CD4-positive, alpha-beta memory T cell (primary cell): ENCODE data around the gene KCNJ2. TPM values are rescaled to one million over a fixed set of nuclear protein-coding genes. Genes with fewer than 3 reads are reported as not detected.

Experiments
- CTCF ChIA-PET: fragments of 350-600 bp; sonication (Branson Sonifier 250); formaldehyde crosslinking; loops from one replicate; lab custom pipeline; 2021; ENCODE audit warnings: inconsistent platforms; ENCODE audit not compliant: partially characterized antibody; lab: Charles Lee
- POLR2A ChIA-PET: fragments of 350-600 bp; sonication (Branson Sonifier 250); formaldehyde crosslinking; loops from one replicate; lab custom pipeline; 2021; ENCODE audit not compliant: partially characterized antibody; lab: Charles Lee
- DNase-seq, 5 donors: peaks; one replicate each; pipeline versions ENCODE4 v3.0.0 to v3.0.0-alpha.2; 2020 to 2022; ENCODE audit warnings: mixed read lengths in 1 of 5
- H3K27ac ChIP-seq: one replicate; pipeline ENCODE4 v1.7.0; 2013; ENCODE audit warnings: low read depth, low read length
- H3K27me3 ChIP-seq: 2 replicates; pipeline ENCODE4 v1.7.0; 2013; ENCODE audit warnings: mild to moderate bottlenecking, low read length, moderate library complexity; ENCODE audit not compliant: insufficient read depth
- H3K36me3 ChIP-seq: 2 replicates; pipeline ENCODE4 v1.7.0; 2013; ENCODE audit warnings: mild to moderate bottlenecking, low read length, moderate library complexity; ENCODE audit not compliant: insufficient read depth
- H3K4me1 ChIP-seq: 2 replicates; pipeline ENCODE4 v1.7.0; 2013; ENCODE audit warnings: mild to moderate bottlenecking, low read length, moderate library complexity; ENCODE audit not compliant: insufficient read depth
- H3K4me3 ChIP-seq, 2 donors: one replicate each; pipeline ENCODE4 v1.7.0; 2013; ENCODE audit warnings: low read length in 2 of 2, mild to moderate bottlenecking in 1 of 2
- H3K9me3 ChIP-seq, 2 donors: one replicate each; pipeline ENCODE4 v1.7.0; 2013; ENCODE audit warnings: low read length in 2 of 2, control low read depth in 1 of 2; ENCODE audit not compliant: control insufficient read depth in 1 of 2
- H3K27ac Mint-ChIP-seq, 7 donors: one replicate each; pipeline ENCODE4 v1.8.0; 2020 to 2021; ENCODE audit warnings: mixed read lengths in 7 of 7, mild to moderate bottlenecking in 6 of 7, inconsistent platforms in 3 of 7, moderate library complexity in 3 of 7
- H3K27me3 Mint-ChIP-seq, 2 donors: one replicate each; pipeline ENCODE4 v1.8.0; 2020 to 2021; ENCODE audit warnings: mixed read lengths in 2 of 2
- H3K36me3 Mint-ChIP-seq, 2 donors: one replicate each; pipeline ENCODE4 v1.8.0; 2020 to 2021; ENCODE audit warnings: mixed read lengths in 2 of 2, inconsistent platforms in 1 of 2, mild to moderate bottlenecking in 1 of 2
- H3K4me1 Mint-ChIP-seq, 4 donors: one replicate each; pipeline ENCODE4 v1.8.0; 2020 to 2021; ENCODE audit warnings: mixed read lengths in 4 of 4, mild to moderate bottlenecking in 1 of 4
- H3K4me3 Mint-ChIP-seq, 8 donors: one replicate each; pipeline ENCODE4 v1.8.0; 2020 to 2021; ENCODE audit warnings: mixed read lengths in 8 of 8, mild to moderate bottlenecking in 7 of 8, moderate library complexity in 6 of 8, inconsistent platforms in 3 of 8
- H3K9me3 Mint-ChIP-seq, 8 donors: one replicate each; pipeline ENCODE4 v1.8.0; 2020 to 2021; ENCODE audit warnings: mixed read lengths in 8 of 8, mild to moderate bottlenecking in 5 of 8, inconsistent platforms in 3 of 8, moderate library complexity in 1 of 8
- intact Hi-C: fragments of 100-400 bp; cut with micrococcal nuclease; formaldehyde crosslinking; loops from one replicate; pipeline ENCODE4 v1.15.1; 2023
- polyA plus RNA-seq, 2 donors: library from polyadenylated mRNA; unstranded; fragments of 300-500 nt; fragmentation: Illumina TruSeq; gene quantifications; one replicate each; pipeline ENCODE4 v1.2.3, GENCODE V29; 2021
- total RNA-seq, 2 experiments: library from RNA; stranded (reverse); gene quantifications; one replicate each; pipeline ENCODE4 v1.2.3, GENCODE V29; 2021

The KCNJ2 gene
- total and polyA plus RNA-seq, 4 experiments from 2014 or later = not detected

- H3K27me3 ChIP-seq = peaks cover 11% of the 10 kb centered on the region
- no peak for DNase-seq
- peaks cover 11% of the 10 kb centered on the region for H3K4me1 ChIP-seq
- Mint-ChIP-seq H3K27me3 (peaks cover 38 to 45% of the 10 kb centered on the region in 2 donors), H3K27ac (no peak overlapping the region), H3K36me3 (no peaks in the 10 kb centered on the region), H3K9me3 (peaks cover 0 to 5% (median 0%) of the 10 kb centered on the region in 8 donors), H3K4me1 (peaks cover 12 to 26% (median 19%) of the 10 kb centered on the region in 4 donors), H3K4me3 (no peak overlapping the region)
- no peak overlapping the region for H3K4me3 ChIP-seq
- CTCF ChIA-PET = no interaction called here
- H3K27ac ChIP-seq = no peak overlapping the region
- POLR2A ChIA-PET = no interaction called here
- no peaks in the 10 kb centered on the region for H3K9me3 ChIP-seq
- intact Hi-C loops = no loop called here
- H3K36me3 ChIP-seq = no peaks in the 10 kb centered on the region
Measured at GRCh38 chr17:70171159-70171558, 1.8 kb downstream of the KCNJ2 start.

- ChIA-PET CTCF (no interaction called here), POLR2A (no interaction called here)
- intact Hi-C loops = no loop called here
- Mint-ChIP-seq H3K4me3 (no peak overlapping the region), H3K27ac (no peak overlapping the region), H3K4me1 (peaks cover 12 to 26% (median 19%) of the 10 kb centered on the region in 4 donors), H3K27me3 (peaks cover 35 to 37% of the 10 kb centered on the region in 2 donors), H3K9me3 (peaks cover 0 to 5% (median 0%) of the 10 kb centered on the region in 8 donors), H3K36me3 (no peaks in the 10 kb centered on the region)
- Histone ChIP-seq H3K27ac (no peak overlapping the region), H3K36me3 (no peaks in the 10 kb centered on the region), H3K4me1 (peaks cover 11% of the 10 kb centered on the region), H3K27me3 (peaks cover 7% of the 10 kb centered on the region), H3K9me3 (no peaks in the 10 kb centered on the region), H3K4me3 (no peak overlapping the region)
- DNase-seq = no peak
Measured at GRCh38 chr17:70172449-70172848, 3.1 kb downstream of the KCNJ2 start.

GRCh38 chr17:70172923-70173322 lies 3.6 kb downstream of the KCNJ2 start:
- peaks cover 11% of the 10 kb centered on the region for H3K4me1 ChIP-seq
- intact Hi-C loops = no loop called here
- H3K9me3 Mint-ChIP-seq = peaks cover 0 to 5% (median 0%) of the 10 kb centered on the region in 8 donors
- ChIA-PET CTCF (no interaction called here), POLR2A (no interaction called here)
- peaks cover 33 to 35% of the 10 kb centered on the region in 2 donors for H3K27me3 Mint-ChIP-seq
- H3K27ac ChIP-seq = no peak overlapping the region
- no peaks in the 10 kb centered on the region for H3K9me3 ChIP-seq
- H3K36me3 ChIP-seq = no peaks in the 10 kb centered on the region
- no peak overlapping the region for H3K27ac Mint-ChIP-seq
- no peaks in the 10 kb centered on the region for H3K36me3 Mint-ChIP-seq
- H3K27me3 ChIP-seq = peaks cover 3% of the 10 kb centered on the region
- no peak overlapping the region for H3K4me3 Mint-ChIP-seq
- H3K4me1 Mint-ChIP-seq = peaks cover 11 to 24% (median 17%) of the 10 kb centered on the region in 4 donors
- DNase-seq = no peak
- H3K4me3 ChIP-seq = no peak overlapping the region

GRCh38 chr17:70173681-70174080 lies 4.3 kb downstream of the KCNJ2 start:
- no peak overlapping the region for H3K27ac ChIP-seq
- H3K36me3 Mint-ChIP-seq = no peaks in the 10 kb centered on the region
- peaks cover 0 to 4% (median 0%) of the 10 kb centered on the region in 8 donors for H3K9me3 Mint-ChIP-seq
- intact Hi-C loops = no loop called here
- H3K27me3 ChIP-seq = no peaks in the 10 kb centered on the region
- no peak for DNase-seq
- no peak overlapping the region for H3K27ac Mint-ChIP-seq
- H3K9me3 ChIP-seq = no peaks in the 10 kb centered on the region
- peaks cover 6% of the 10 kb centered on the region for H3K4me1 ChIP-seq
- H3K4me1 Mint-ChIP-seq = peaks cover 4 to 16% (median 10%) of the 10 kb centered on the region in 4 donors
- ChIA-PET POLR2A (no interaction called here), CTCF (no interaction called here)
- H3K36me3 ChIP-seq = no peaks in the 10 kb centered on the region
- H3K4me3 ChIP-seq = no peak overlapping the region
- no peak overlapping the region for H3K4me3 Mint-ChIP-seq
- peaks cover 25 to 31% of the 10 kb centered on the region in 2 donors for H3K27me3 Mint-ChIP-seq

- ChIA-PET POLR2A (no interaction called here), CTCF (no interaction called here)
- peaks cover 2 to 4% of the 10 kb centered on the region in 2 donors for H3K27me3 Mint-ChIP-seq
- Histone ChIP-seq H3K4me3 (no peak overlapping the region), H3K27me3 (no peaks in the 10 kb centered on the region), H3K4me1 (no peaks in the 10 kb centered on the region), H3K36me3 (no peaks in the 10 kb centered on the region), H3K9me3 (no peaks in the 10 kb centered on the region), H3K27ac (no peak overlapping the region)
- no peaks in the 10 kb centered on the region for H3K36me3 Mint-ChIP-seq
- H3K9me3 Mint-ChIP-seq = peaks cover 0 to 6% (median 0%) of the 10 kb centered on the region in 8 donors
- H3K4me3 Mint-ChIP-seq = no peak overlapping the region
- no peak for DNase-seq
- no peak overlapping the region for H3K27ac Mint-ChIP-seq
- no peaks in the 10 kb centered on the region for H3K4me1 Mint-ChIP-seq
- intact Hi-C loops = no loop called here
Measured at GRCh38 chr17:70181376-70181775, 12.0 kb downstream of the KCNJ2 start.

GRCh38 chr17:70181866-70182265 lies 12.5 kb downstream of the KCNJ2 start:
- DNase-seq = no peak
- ChIA-PET POLR2A (no interaction called here), CTCF (no interaction called here)
- H3K27ac Mint-ChIP-seq = peak overlapping the region in 1 of 7 donors; percentile 75
- Histone ChIP-seq H3K27me3 (no peaks in the 10 kb centered on the region), H3K36me3 (no peaks in the 10 kb centered on the region), H3K4me3 (no peak overlapping the region), H3K4me1 (no peaks in the 10 kb centered on the region), H3K27ac (no peak overlapping the region), H3K9me3 (no peaks in the 10 kb centered on the region)
- H3K4me3 Mint-ChIP-seq = no peak overlapping the region
- peaks cover 0 to 6% (median 0%) of the 10 kb centered on the region in 8 donors for H3K9me3 Mint-ChIP-seq
- no peaks in the 10 kb centered on the region for H3K4me1 Mint-ChIP-seq
- H3K27me3 Mint-ChIP-seq = peaks cover 2 to 4% of the 10 kb centered on the region in 2 donors
- intact Hi-C loops = no loop called here
- no peaks in the 10 kb centered on the region for H3K36me3 Mint-ChIP-seq

- ChIA-PET CTCF (no interaction called here), POLR2A (no interaction called here)
- H3K9me3 Mint-ChIP-seq = peaks cover 0 to 2% (median 0%) of the 10 kb centered on the region in 8 donors
- H3K36me3 Mint-ChIP-seq = no peaks in the 10 kb centered on the region
- Histone ChIP-seq H3K36me3 (no peaks in the 10 kb centered on the region), H3K27ac (no peak overlapping the region), H3K9me3 (no peaks in the 10 kb centered on the region), H3K27me3 (no peaks in the 10 kb centered on the region), H3K4me1 (no peaks in the 10 kb centered on the region), H3K4me3 (no peak overlapping the region)
- DNase-seq = no peak
- no peak overlapping the region for H3K27ac Mint-ChIP-seq
- no peaks in the 10 kb centered on the region for H3K4me1 Mint-ChIP-seq
- H3K4me3 Mint-ChIP-seq = no peak overlapping the region
- H3K27me3 Mint-ChIP-seq = peaks cover 2% of the 10 kb centered on the region in 2 donors
- intact Hi-C loops = no loop called here
Measured at GRCh38 chr17:70183508-70183907, 14.2 kb downstream of the KCNJ2 start.

- H3K27ac ChIP-seq = no peak overlapping the region
- CTCF ChIA-PET = no interaction called here
- H3K27me3 ChIP-seq = no peaks in the 10 kb centered on the region
- H3K36me3 ChIP-seq = no peaks in the 10 kb centered on the region
- H3K27ac Mint-ChIP-seq = no peak overlapping the region
- H3K27me3 Mint-ChIP-seq = peaks cover 2% of the 10 kb centered on the region in 2 donors
- no peak overlapping the region for H3K4me3 Mint-ChIP-seq
- no peak overlapping the region for H3K4me3 ChIP-seq
- no peaks in the 10 kb centered on the region for H3K36me3 Mint-ChIP-seq
- DNase-seq = no peak
- H3K4me1 ChIP-seq = no peaks in the 10 kb centered on the region
- POLR2A ChIA-PET = no interaction called here
- H3K9me3 ChIP-seq = no peaks in the 10 kb centered on the region
- H3K4me1 Mint-ChIP-seq = no peaks in the 10 kb centered on the region
- intact Hi-C loops = no loop called here
- peaks cover 0 to 2% (median 0%) of the 10 kb centered on the region in 8 donors for H3K9me3 Mint-ChIP-seq
Measured at GRCh38 chr17:70184207-70184606, 14.9 kb downstream of the KCNJ2 start.
